ENCODE data around the gene NPAS2. TPM values are rescaled to one million over a fixed set of nuclear protein-coding genes. Genes with fewer than 3 reads are reported as not detected.

The NPAS2 gene
- total RNA-seq, 3 donors from 2014 or later (not counting 1 experiment from before 2014, with no cell fraction given) = not detected

- Histone ChIP-seq H3K27me3 (ENCODE audit: control insufficient read depth, insufficient read depth, low read length) (peaks cover 7% of the 10 kb centered on the region), H3K9me3 (ENCODE audit: control insufficient read depth, insufficient read depth, low read length) (no peaks in the 10 kb centered on the region), H3K27ac (ENCODE audit: low read length) (no peak overlapping the region), H3K4me1 (ENCODE audit: control insufficient read depth, insufficient read depth, low read length) (peaks cover 2% of the 10 kb centered on the region), H3K36me3 (ENCODE audit: control insufficient read depth, insufficient read depth, low read length) (no peaks in the 10 kb centered on the region), H3K4me3 (ENCODE audit: low read length) (no peak overlapping the region)
- Mint-ChIP-seq H3K36me3 (no peaks in the 10 kb centered on the region), H3K9me3 (no peaks in the 10 kb centered on the region), H3K27ac (no peak overlapping the region), H3K4me1 (peaks cover 0 to 6% of the 10 kb centered on the region in 2 donors), H3K4me3 (no peak overlapping the region), H3K27me3 (ENCODE audit: low read depth in 2 of 2) (peaks cover 49 to 57% of the 10 kb centered on the region in 2 donors)
- TF ChIP-seq CTCF (IDR thresholded peaks at IDR 0.05) = no peak
- ATAC-seq (no peak), DNase-seq (no peak)
- 57% methylated on average over 4 of the region's 9 CpGs for WGBS (ENCODE audit: insufficient coverage)
- intact Hi-C loops (cut with micrococcal nuclease) = no loop called here
These were observed 1.9 kb downstream of the NPAS2 start for GRCh38 chr2:100821911-100822265.

GRCh38 chr2:100822587-100823248, 2.8 kb downstream of the NPAS2 start:
- no peak overlapping the region for H3K4me3 ChIP-seq (ENCODE audit: low read length)
- H3K4me1 ChIP-seq (ENCODE audit: control insufficient read depth, insufficient read depth, low read length) = peaks cover 2% of the 10 kb centered on the region
- no peaks in the 10 kb centered on the region for H3K36me3 ChIP-seq (ENCODE audit: control insufficient read depth, insufficient read depth, low read length)
- H3K27ac ChIP-seq (ENCODE audit: low read length) = no peak overlapping the region
- H3K36me3 Mint-ChIP-seq = no peaks in the 10 kb centered on the region
- 86% methylated on average over 7 of the region's 9 CpGs for WGBS (ENCODE audit: insufficient coverage)
- DNase-seq = no peak
- peaks cover 0 to 6% of the 10 kb centered on the region in 2 donors for H3K4me1 Mint-ChIP-seq
- no peak for TF ChIP-seq CTCF (IDR thresholded peaks at IDR 0.05)
- no peak overlapping the region for H3K4me3 Mint-ChIP-seq
- H3K9me3 ChIP-seq (ENCODE audit: control insufficient read depth, insufficient read depth, low read length) = no peaks in the 10 kb centered on the region
- peaks cover 7% of the 10 kb centered on the region for H3K27me3 ChIP-seq (ENCODE audit: control insufficient read depth, insufficient read depth, low read length)
- H3K9me3 Mint-ChIP-seq = no peaks in the 10 kb centered on the region
- peaks cover 44 to 49% of the 10 kb centered on the region in 2 donors for H3K27me3 Mint-ChIP-seq (ENCODE audit: low read depth in 2 of 2)
- H3K27ac Mint-ChIP-seq = no peak overlapping the region
- ATAC-seq = no peak
- intact Hi-C loops (cut with micrococcal nuclease) = no loop called here

GRCh38 chr2:100823665-100824438, 3.9 kb downstream of the NPAS2 start:
- peaks cover 2% of the 10 kb centered on the region for H3K4me1 ChIP-seq (ENCODE audit: control insufficient read depth, insufficient read depth, low read length)
- no peaks in the 10 kb centered on the region for H3K9me3 ChIP-seq (ENCODE audit: control insufficient read depth, insufficient read depth, low read length)
- Mint-ChIP-seq H3K27me3 (ENCODE audit: low read depth in 2 of 2) (peaks cover 35 to 48% of the 10 kb centered on the region in 2 donors), H3K27ac (no peak overlapping the region), H3K36me3 (no peaks in the 10 kb centered on the region), H3K9me3 (peaks cover 0 to 2% of the 10 kb centered on the region in 2 donors), H3K4me3 (no peak overlapping the region), H3K4me1 (no peaks in the 10 kb centered on the region)
- H3K4me3 ChIP-seq (ENCODE audit: low read length) = no peak overlapping the region
- H3K36me3 ChIP-seq (ENCODE audit: control insufficient read depth, insufficient read depth, low read length) = no peaks in the 10 kb centered on the region
- no peak overlapping the region for H3K27ac ChIP-seq (ENCODE audit: low read length)
- no peak for DNase-seq
- 89% methylated on average over 6 of the region's 6 CpGs for WGBS (ENCODE audit: insufficient coverage)
- ATAC-seq = no peak
- no peak for TF ChIP-seq CTCF (IDR thresholded peaks at IDR 0.05)
- H3K27me3 ChIP-seq (ENCODE audit: control insufficient read depth, insufficient read depth, low read length) = peaks cover 7% of the 10 kb centered on the region
- intact Hi-C loops (cut with micrococcal nuclease) = no loop called here

Measured in natural killer cell (primary cell).